GM18909 (cell line): ENCODE data around the gene PTPRM.

Experiments
- ATAC-seq: cut with Tn5 transposase; IDR thresholded peaks from one replicate; pipeline ENCODE4 v1.9.1; 2021; ENCODE audit warnings: mild to moderate bottlenecking; ENCODE audit not compliant: unreplicated experiment, poor library complexity

The PTPRM gene

GRCh38 chr18:7786569-7786968 lies 219.5 kb downstream of the PTPRM start:
- ATAC-seq: no peak

- no peak for ATAC-seq
These were observed 220.2 kb downstream of the PTPRM start for GRCh38 chr18:7787339-7787738.

GRCh38 chr18:7789856-7790552 lies 222.9 kb downstream of the PTPRM start:
- no peak for ATAC-seq

GRCh38 chr18:7793100-7793499 lies 226.0 kb downstream of the PTPRM start:
- no peak for ATAC-seq

GRCh38 chr18:7803956-7804469 lies 236.9 kb downstream of the PTPRM start:
- no peak for ATAC-seq

- no peak for ATAC-seq
These were observed 238.0 kb downstream of the PTPRM start for GRCh38 chr18:7805096-7805495.

- ATAC-seq: no peak
These were observed 238.8 kb downstream of the PTPRM start for GRCh38 chr18:7805880-7806279.

- ATAC-seq: no peak
These were observed 240.9 kb downstream of the PTPRM start for GRCh38 chr18:7807936-7808453.

- no peak for ATAC-seq
These were observed 241.9 kb downstream of the PTPRM start for GRCh38 chr18:7808992-7809391.

- ATAC-seq: no peak
These were observed 242.3 kb downstream of the PTPRM start for GRCh38 chr18:7809455-7809854.

- ATAC-seq: no peak
These were observed 242.9 kb downstream of the PTPRM start for GRCh38 chr18:7809978-7810377.

- no peak for ATAC-seq
These were observed 245.4 kb downstream of the PTPRM start for GRCh38 chr18:7812431-7813063.

GRCh38 chr18:7813131-7813530 lies 246.0 kb downstream of the PTPRM start:
- no peak for ATAC-seq

GRCh38 chr18:7814754-7815315 lies 247.7 kb downstream of the PTPRM start:
- no peak for ATAC-seq

GRCh38 chr18:7815787-7816186 lies 248.7 kb downstream of the PTPRM start:
- no peak for ATAC-seq

GRCh38 chr18:7817575-7818230 lies 250.6 kb downstream of the PTPRM start:
- no peak for ATAC-seq

GRCh38 chr18:7821784-7822183 lies 254.7 kb downstream of the PTPRM start:
- ATAC-seq: no peak

GRCh38 chr18:7822435-7823331 lies 255.6 kb downstream of the PTPRM start:
- peak; percentile 58 for ATAC-seq

- ATAC-seq: no peak
These were observed 257.9 kb downstream of the PTPRM start for GRCh38 chr18:7824970-7825369.

- ATAC-seq: peak; percentile 90
These were observed 263.4 kb downstream of the PTPRM start for GRCh38 chr18:7830468-7830867.
